K562 (cell line): ENCODE results near the gene PINK1. TPM values are rescaled to one million over a fixed set of nuclear protein-coding genes. Genes with fewer than 3 reads are reported as not detected.

Experiments used
- ARID2 ChIP-seq: fragments of 450-650 bp; IDR thresholded peaks from 2 replicates; pipeline ENCODE4 v1.6.1; 2017; ENCODE audit warnings: antibody characterized with exemption, mild to moderate bottlenecking
- ATF4 ChIP-seq: fragments of 450-650 bp; formaldehyde crosslinking; IDR thresholded peaks from 2 replicates; pipeline ENCODE4 v1.4.0; 2022; ENCODE audit warnings: mild to moderate bottlenecking, moderate library complexity
- ATF6 ChIP-seq: sonication (generic); formaldehyde crosslinking; IDR thresholded peaks from 2 replicates; pipeline ENCODE4 v1.4.0; 2020; ENCODE audit warnings: mild to moderate bottlenecking, missing genetic modification reagents
- DACH1 ChIP-seq: fragments of 450-650 bp; IDR thresholded peaks from 2 replicates; pipeline ENCODE4 v1.6.1; 2018; ENCODE audit not compliant: partially characterized antibody
- ERF ChIP-seq: fragments of 450-650 bp; formaldehyde crosslinking; IDR thresholded peaks from 2 replicates; pipeline ENCODE4 v1.4.0; 2020; ENCODE audit warnings: mild to moderate bottlenecking, mixed read lengths
- FOXO4 ChIP-seq: fragments of 450-650 bp; formaldehyde crosslinking; IDR thresholded peaks from 2 replicates; pipeline ENCODE4 v1.4.0; 2020; ENCODE audit warnings: mild to moderate bottlenecking, moderate library complexity
- HDAC2 ChIP-seq: fragments of 450-650 bp; IDR thresholded peaks from 2 replicates; pipeline ENCODE4 v1.6.1; 2016; ENCODE audit warnings: mild to moderate bottlenecking
- IRF9 ChIP-seq: fragments of 450-650 bp; IDR thresholded peaks from 2 replicates; pipeline ENCODE4 v1.6.1; 2016; ENCODE audit warnings: missing biosample characterization, missing genetic modification characterization
- KLF16 ChIP-seq: IDR thresholded peaks from 2 replicates; pipeline ENCODE4 v1.6.1; 2016; ENCODE audit warnings: antibody characterized with exemption
- PHF8 ChIP-seq: fragments of 200-600 bp; sonication (generic); IDR thresholded peaks from 2 replicates; pipeline ENCODE4 v1.6.1; 2012; ENCODE audit warnings: mixed run types, mild to moderate bottlenecking, inconsistent platforms, low read length, moderate library complexity, borderline replicate concordance
- POLR2H ChIP-seq: IDR thresholded peaks from 2 replicates; pipeline ENCODE4 v1.6.1; 2016; ENCODE audit warnings: missing genetic modification characterization, low read depth, mild to moderate bottlenecking, control low read depth, missing compliant biosample characterization, moderate library complexity
- SMAD1 ChIP-seq: fragments of 150-350 bp; IDR thresholded peaks from 2 replicates; pipeline ENCODE4 v1.6.1; 2014; ENCODE audit warnings: low read length, low read depth; ENCODE audit not compliant: partially characterized antibody
- SREBF1 ChIP-seq: fragments of 150-350 bp; IDR thresholded peaks from 2 replicates; pipeline ENCODE4 v1.6.1; 2014; ENCODE audit warnings: antibody characterized with exemption, low read depth, low read length, borderline replicate concordance
- STAT5B ChIP-seq: fragments of 250-450 bp; sonication (Bioruptor Pico); IDR thresholded peaks from 2 replicates; pipeline ENCODE4 v1.8.0; 2021; ENCODE audit warnings: mild to moderate bottlenecking, inconsistent platforms
- TRIM24 ChIP-seq, 2 experiments: fragments of 450-650 bp; IDR thresholded peaks; 2 replicates each; pipeline ENCODE4 v1.6.1; 2016
- ZNF174 ChIP-seq: fragments of 250-450 bp; sonication (Bioruptor Pico); IDR thresholded peaks from 2 replicates; pipeline ENCODE4 v1.4.0; 2020; ENCODE audit warnings: mild to moderate bottlenecking
- ZNF23 ChIP-seq: fragments of 250-450 bp; sonication (Bioruptor Pico); IDR thresholded peaks from 2 replicates; pipeline ENCODE4 v1.4.0; 2020; ENCODE audit warnings: mild to moderate bottlenecking
- ZNF589 ChIP-seq: fragments of 200-800 bp; sonication (Bioruptor generic); IDR thresholded peaks from 2 replicates; pipeline ENCODE4 v1.6.1; 2016; ENCODE audit warnings: low read depth, missing genetic modification characterization, missing compliant biosample characterization
- ZNF639 ChIP-seq, 2 experiments: fragments of 200-800 bp in 1 of 2; sonication (Bioruptor generic) in 1 of 2; sonication (generic) in 1 of 2; formaldehyde crosslinking in 1 of 2; IDR thresholded peaks in 1 of 2; conservative IDR thresholded peaks in 1 of 2; 2 replicates each; pipeline versions ENCODE4 v1.5.0 to v1.6.1; 2016 to 2020; ENCODE audit warnings: missing compliant biosample characterization in 1 of 2, missing genetic modification characterization in 1 of 2, missing genetic modification reagents in 1 of 2
- polyA plus RNA-seq, 8 experiments: library from polyadenylated mRNA; depleted of rRNA in 4 of 8; stranded (reverse) in 5 of 8; unstranded in 3 of 8; fragments of >200 nt; fragmentation: Nextera tagmentation in 2 of 8; fragmentation: Illumina TruSeq in 1 of 8; extraction: Ambion mirVana in 2 of 8; extraction: Trizol in 1 of 8; gene quantifications; 2 replicates each; pipeline versions ENCODE4 v1.2.1 to v1.2.3, GENCODE V29; 2011 to 2014; ENCODE audit warnings: inconsistent platforms in 1 of 8, missing spikeins in 1 of 8
- total RNA-seq, 7 experiments: library from RNA; depleted of rRNA in 6 of 7; stranded (reverse); fragments of >200 nt in 6 of 7; fragmentation: Illumina TruSeq in 2 of 7; extraction: Trizol in 2 of 7; gene quantifications; 2 replicates each; pipeline versions ENCODE4 v1.2.1 to v1.2.3, GENCODE V29; 2011 to 2021; ENCODE audit warnings: low replicate concordance in 1 of 7

Gene PINK1
- total and polyA plus RNA-seq, 9 of the 15 experiments (the other 6 are each of a cell fraction or from before 2014, with no cell fraction given): 1.5 to 11.3 (median 6.8) TPM

GRCh38 chr1:20696397-20697333 lies 63.4 kb downstream of the PINK1 start (continued):
- no peak for TF ChIP-seq IRF9
- no peak for TF ChIP-seq SMAD1
- TF ChIP-seq ARID2: peak; percentile 83
- TF ChIP-seq TRIM24 (IDR thresholded peaks at IDR 0.05): no peak
- TF ChIP-seq ZNF174: no peak
- TF ChIP-seq ERF (CRISPR knock-in tag): peak; percentile 47; the same call in 1 of the 2 replicates
- no peak for TF ChIP-seq SREBF1
- no peak for TF ChIP-seq ZNF23
- no peak for TF ChIP-seq STAT5B (CRISPR knock-in tag)
- TF ChIP-seq KLF16: no peak
- no peak for TF ChIP-seq ZNF639 (CRISPR knock-in tag; conservative IDR thresholded peaks at IDR 0.05 in 1 of 2, IDR thresholded peaks at IDR 0.05 in 1 of 2)
- 0 out of 2 replicates have a peak, but pooled peaks have one; percentile 67 for TF ChIP-seq HDAC2
- no peak for TF ChIP-seq POLR2H
- TF ChIP-seq ATF4 (CRISPR knock-in tag): no peak
- no peak for TF ChIP-seq DACH1
- TF ChIP-seq PHF8: peak; percentile 18; the same call in 1 of the 2 replicates
- no peak for TF ChIP-seq ATF6 (CRISPR knock-in tag)
- TF ChIP-seq ZNF589 (CRISPR knock-in tag): 0 out of 2 replicates have a peak, but pooled peaks have one; percentile 37
- no peak for TF ChIP-seq FOXO4 (CRISPR knock-in tag)
